Endometrial microvascular endothelial cells (primary cell): Measurements from ENCODE around the gene ENTPD3. TPM values are rescaled to one million over a fixed set of nuclear protein-coding genes. Genes with fewer than 3 reads are reported as not detected.
"Not testable (repeated sequence)": the region's sequence is repeated elsewhere in the genome, so short reads cannot be mapped to it uniquely, and the experiment has no call there.

ENCODE experiments used
- in situ Hi-C: cut with HindIII; loops from 2 replicates; pipeline ENCODE4 v1.10.0; 2017; ENCODE audit warnings: low sequenced_read_pairs, low pct_unique_long_range_greater_than_20kb; ENCODE audit errors: inconsistent ontology term
- total RNA-seq: library from RNA; depleted of rRNA; stranded (reverse); fragments of >200 nt; gene quantifications from one replicate; pipeline ENCODE4 v1.2.3, GENCODE V29; 2015; ENCODE audit errors: inconsistent ontology term

ENTPD3 gene
- total RNA-seq, 1 donor from 2014 or later = not detected

GRCh38 chr3:40455328-40455727 lies 68.3 kb downstream of the ENTPD3 start:
- in situ Hi-C loops = no loop called here

- in situ Hi-C loops = no loop called here
Measured at GRCh38 chr3:40456279-40456939, 69.4 kb downstream of the ENTPD3 start.

- in situ Hi-C loops = no loop called here
Measured at GRCh38 chr3:40456940-40457823, 70.2 kb downstream of the ENTPD3 start, which contains the start of gene RPL14. Gene RPL14, plus strand, starts transcription at chr3:40457339. Its CDS starts 133 bp downstream, at chr3:40457472.

GRCh38 chr3:40458473-40458872 lies 71.5 kb downstream of the ENTPD3 start:
- in situ Hi-C loops = no loop called here

GRCh38 chr3:40460481-40460880 lies 73.5 kb downstream of the ENTPD3 start:
- in situ Hi-C loops = not testable (repeated sequence)

GRCh38 chr3:40461161-40461560 lies 74.2 kb downstream of the ENTPD3 start:
- in situ Hi-C loops = no loop called here

- in situ Hi-C loops = not testable (repeated sequence)
Measured at GRCh38 chr3:40462838-40463237, 75.9 kb downstream of the ENTPD3 start.

GRCh38 chr3:40463579-40463978 lies 76.6 kb downstream of the ENTPD3 start:
- in situ Hi-C loops = no loop called here

- in situ Hi-C loops = no loop called here
Measured at GRCh38 chr3:40464339-40465110, 77.5 kb downstream of the ENTPD3 start.

GRCh38 chr3:40465111-40465407 lies 78.1 kb downstream of the ENTPD3 start:
- in situ Hi-C loops = no loop called here

- in situ Hi-C loops = no loop called here
Measured at GRCh38 chr3:40465456-40465855, 78.5 kb downstream of the ENTPD3 start.

- in situ Hi-C loops = no loop called here
Measured at GRCh38 chr3:40468018-40468417, 81.0 kb downstream of the ENTPD3 start.

- in situ Hi-C loops = no loop called here
Measured at GRCh38 chr3:40470701-40471100, 83.7 kb downstream of the ENTPD3 start.

GRCh38 chr3:40476478-40477470 lies 89.8 kb downstream of the ENTPD3 start, which contains the start of gene ZNF619:
Gene ZNF619, plus strand, starts transcription at chr3:40477122. Its CDS starts 858 bp downstream, at chr3:40477980.
- in situ Hi-C loops = no loop called here

- in situ Hi-C loops = no loop called here
Measured at GRCh38 chr3:40477666-40478065, 90.7 kb downstream of the ENTPD3 start.
